LNCaP clone FGC (cell line): ENCODE data around the gene C1orf115.

Source experiments
- DNase-seq: peaks from one replicate; pipeline ENCODE4 v3.0.0-alpha.2; 2011; ENCODE audit warnings: low read depth
- H3K4me3 ChIP-seq: 2 replicates; pipeline ENCODE4 v1.5.1; 2011; ENCODE audit warnings: mild to moderate bottlenecking, low read depth, low read length, control low read depth
- TF ChIP-seq, protein P1 (sequence below): IDR thresholded peaks from 2 replicates; pipeline ENCODE4 v1.5.1; 2012; ENCODE audit warnings: mild to moderate bottlenecking; ENCODE audit not compliant: control insufficient read depth, insufficient read depth; ENCODE audit errors: extremely low read depth

The C1orf115 gene, protein sequence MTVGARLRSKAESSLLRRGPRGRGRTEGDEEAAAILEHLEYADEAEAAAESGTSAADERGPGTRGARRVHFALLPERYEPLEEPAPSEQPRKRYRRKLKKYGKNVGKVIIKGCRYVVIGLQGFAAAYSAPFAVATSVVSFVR

DNA sequence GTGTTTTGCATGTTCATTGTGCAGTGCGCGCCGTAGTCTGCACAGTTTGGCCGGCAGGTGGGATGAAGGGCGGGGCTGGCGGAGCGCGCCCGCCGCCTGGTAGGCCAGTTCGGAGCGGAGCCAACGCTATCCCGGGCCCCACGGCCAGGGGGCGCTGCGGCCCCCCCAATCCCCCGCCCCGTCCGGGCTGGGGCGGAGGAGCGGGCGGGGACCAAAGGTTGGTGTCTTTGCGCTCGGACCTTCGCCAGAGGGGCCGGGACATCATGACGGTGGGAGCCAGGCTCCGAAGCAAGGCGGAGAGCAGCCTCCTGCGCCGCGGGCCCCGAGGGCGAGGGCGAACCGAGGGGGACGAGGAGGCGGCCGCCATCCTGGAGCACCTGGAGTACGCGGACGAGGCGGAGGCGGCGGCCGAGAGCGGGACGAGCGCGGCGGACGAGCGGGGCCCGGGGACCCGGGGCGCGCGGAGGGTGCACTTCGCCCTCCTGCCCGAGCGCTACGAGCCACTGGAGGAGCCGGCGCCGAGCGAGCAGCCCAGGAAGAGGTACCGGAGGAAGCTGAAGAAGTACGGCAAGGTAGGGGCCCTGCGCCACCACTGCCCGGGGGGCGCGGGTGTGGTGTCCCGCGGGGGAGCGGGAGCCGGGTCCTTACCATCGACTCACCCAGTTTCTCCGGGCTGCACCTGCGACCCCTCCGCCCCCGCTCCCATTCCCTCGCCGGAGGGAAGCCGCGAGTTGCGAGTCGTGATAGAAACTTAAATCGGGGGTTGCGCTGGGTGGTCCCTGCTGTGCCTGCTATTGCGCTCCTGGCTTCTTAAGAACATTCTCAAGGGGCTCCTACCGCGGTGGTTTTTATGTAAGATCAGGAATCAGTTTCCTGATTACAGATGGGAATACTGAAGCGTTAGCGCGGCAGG lies at the start of gene C1orf115:
TSS of gene C1orf115 (plus strand) at position 224 of the 913 bp plus-strand sequence. CDS start at position 264, 40 bp downstream.
- DNase-seq, result no peak
- peak within 1 kb of the TSS; percentile 87 for H3K4me3 ChIP-seq
- TF ChIP-seq, protein P1, sequence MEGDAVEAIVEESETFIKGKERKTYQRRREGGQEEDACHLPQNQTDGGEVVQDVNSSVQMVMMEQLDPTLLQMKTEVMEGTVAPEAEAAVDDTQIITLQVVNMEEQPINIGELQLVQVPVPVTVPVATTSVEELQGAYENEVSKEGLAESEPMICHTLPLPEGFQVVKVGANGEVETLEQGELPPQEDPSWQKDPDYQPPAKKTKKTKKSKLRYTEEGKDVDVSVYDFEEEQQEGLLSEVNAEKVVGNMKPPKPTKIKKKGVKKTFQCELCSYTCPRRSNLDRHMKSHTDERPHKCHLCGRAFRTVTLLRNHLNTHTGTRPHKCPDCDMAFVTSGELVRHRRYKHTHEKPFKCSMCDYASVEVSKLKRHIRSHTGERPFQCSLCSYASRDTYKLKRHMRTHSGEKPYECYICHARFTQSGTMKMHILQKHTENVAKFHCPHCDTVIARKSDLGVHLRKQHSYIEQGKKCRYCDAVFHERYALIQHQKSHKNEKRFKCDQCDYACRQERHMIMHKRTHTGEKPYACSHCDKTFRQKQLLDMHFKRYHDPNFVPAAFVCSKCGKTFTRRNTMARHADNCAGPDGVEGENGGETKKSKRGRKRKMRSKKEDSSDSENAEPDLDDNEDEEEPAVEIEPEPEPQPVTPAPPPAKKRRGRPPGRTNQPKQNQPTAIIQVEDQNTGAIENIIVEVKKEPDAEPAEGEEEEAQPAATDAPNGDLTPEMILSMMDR, result peak; percentile 95

DNA sequence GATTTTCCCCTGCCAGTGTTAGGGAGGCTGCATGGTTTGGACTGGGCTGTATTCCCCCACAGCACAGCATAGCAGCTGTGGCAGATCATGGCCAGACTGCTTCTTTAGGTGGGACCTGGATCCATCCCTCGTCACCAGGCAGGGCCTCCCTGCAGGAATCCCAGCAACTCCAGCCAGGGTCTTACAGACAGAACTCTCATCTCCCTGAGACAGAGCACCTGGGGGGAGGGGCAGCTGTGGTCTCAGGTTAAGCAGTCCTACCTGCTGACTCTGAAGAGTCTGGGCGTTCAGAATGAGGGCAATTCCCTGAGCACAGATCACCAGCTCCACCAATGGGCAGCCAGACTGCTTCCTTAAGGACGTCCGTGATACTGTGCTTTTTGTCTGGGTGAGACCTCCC lies 47.9 kb upstream of the C1orf115 start:
- TF ChIP-seq, protein P1, result no peak
- H3K4me3 ChIP-seq, result no peak overlapping the region
- DNase-seq, result no peak

DNA sequence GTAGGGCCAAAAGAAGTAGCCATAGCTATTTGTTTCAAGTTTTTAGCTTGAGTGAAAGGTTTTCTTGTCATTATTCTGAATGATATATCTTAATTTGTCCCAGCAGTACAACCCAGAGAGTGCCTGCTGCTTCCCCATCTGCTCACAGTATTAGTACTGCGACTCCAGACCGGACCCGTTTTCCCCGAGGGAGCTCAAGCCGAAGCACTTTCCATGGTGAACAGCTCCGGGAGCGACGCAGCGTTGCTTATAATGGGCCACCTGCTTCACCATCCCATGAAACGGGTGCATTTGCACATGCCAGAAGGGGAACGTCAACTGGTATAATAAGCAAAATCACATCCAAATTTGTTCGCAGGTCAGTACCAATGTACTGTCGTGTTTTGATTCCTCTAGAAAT lies 37.2 kb upstream of the C1orf115 start:
- H3K4me3 ChIP-seq, result no peak overlapping the region
- TF ChIP-seq, protein P1, result no peak
- DNase-seq, result no peak

DNA sequence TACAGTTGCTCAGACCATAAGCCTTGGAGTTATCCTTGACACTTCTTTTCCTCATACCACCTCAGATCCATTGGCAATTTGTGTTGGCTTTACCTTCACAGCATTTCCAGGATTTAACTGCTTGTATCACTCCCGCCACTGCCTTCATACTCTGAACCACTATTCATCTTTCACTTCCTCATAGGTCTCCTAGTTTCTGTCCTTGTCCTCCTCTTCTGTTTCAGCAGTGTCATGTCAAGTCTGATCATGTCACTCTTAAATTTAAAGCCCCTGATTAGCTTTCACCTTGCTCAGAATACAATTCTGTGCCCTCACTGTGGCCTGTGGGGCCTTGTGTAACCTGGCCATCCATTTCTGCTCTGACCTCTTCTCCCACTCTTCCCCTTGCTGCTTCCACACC lies 34.7 kb upstream of the C1orf115 start:
- DNase-seq, result no peak
- TF ChIP-seq, protein P1, result no peak
- H3K4me3 ChIP-seq, result no peak overlapping the region

DNA sequence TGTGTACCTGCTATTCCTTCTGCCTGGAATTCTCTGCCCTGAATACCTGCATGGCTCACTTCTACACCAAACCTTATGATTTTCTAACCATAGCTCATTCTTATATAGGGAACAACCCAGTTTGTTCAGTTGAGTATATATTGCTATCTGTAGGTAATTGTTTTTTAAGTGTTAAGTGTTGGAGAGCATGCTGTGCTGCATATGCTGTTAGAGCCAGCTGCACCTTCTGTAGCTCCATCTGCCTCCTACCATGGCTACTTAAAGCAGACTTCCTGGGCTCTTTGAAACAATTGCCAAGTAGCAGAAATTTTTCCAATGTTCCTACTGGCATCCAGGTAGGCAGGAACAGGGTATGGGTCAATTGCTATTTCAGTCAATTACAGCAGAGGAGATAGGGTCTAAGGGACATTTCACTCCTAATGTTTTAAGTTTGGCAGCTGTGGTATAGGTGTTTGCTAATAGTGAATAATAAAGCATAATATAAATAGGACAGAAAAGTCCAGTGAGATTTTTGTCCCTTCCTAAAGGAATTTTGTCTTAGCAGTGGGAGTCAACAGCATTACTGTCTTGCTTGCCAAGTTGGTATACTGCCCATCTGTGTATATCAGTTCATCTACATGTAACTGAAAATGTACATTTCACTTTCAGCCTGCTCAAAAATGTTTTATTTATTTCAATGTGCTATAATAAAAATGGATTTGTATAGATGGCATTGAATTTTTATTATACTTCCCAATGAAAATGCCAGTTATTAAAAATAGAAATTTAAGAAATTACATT lies 34.0 kb upstream of the C1orf115 start:
- DNase-seq, result no peak
- TF ChIP-seq, protein P1, result no peak
- no peak overlapping the region for H3K4me3 ChIP-seq

DNA sequence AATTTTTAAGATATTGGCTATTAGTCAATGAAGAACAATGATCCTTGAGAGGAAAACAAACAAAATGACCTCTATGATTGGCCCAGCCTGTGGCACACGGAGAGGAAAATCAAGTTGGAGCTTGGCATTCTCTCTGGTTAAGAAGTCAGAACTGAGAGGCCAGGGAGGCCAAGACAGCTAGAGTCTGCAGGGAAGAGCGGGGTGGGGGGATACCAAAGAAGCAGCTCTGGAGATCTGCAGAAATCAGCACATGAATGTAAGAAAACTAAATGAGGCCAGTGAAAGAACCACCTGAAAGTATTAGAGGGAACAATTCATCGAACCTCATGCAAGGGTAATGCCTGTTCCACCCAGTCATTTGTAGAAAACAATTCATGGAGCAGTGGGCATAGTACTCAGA lies 23.8 kb upstream of the C1orf115 start:
- DNase-seq, result no peak
- no peak overlapping the region for H3K4me3 ChIP-seq
- TF ChIP-seq, protein P1, result no peak
